Kidney tubule cell (primary cell): ENCODE results near the gene OGFRL1.

ENCODE experiments used
- DNase-seq: peaks from one replicate; pipeline ENCODE4 v3.0.0-alpha.2; 2018; ENCODE audit warnings: low spot score

Gene OGFRL1

DNA sequence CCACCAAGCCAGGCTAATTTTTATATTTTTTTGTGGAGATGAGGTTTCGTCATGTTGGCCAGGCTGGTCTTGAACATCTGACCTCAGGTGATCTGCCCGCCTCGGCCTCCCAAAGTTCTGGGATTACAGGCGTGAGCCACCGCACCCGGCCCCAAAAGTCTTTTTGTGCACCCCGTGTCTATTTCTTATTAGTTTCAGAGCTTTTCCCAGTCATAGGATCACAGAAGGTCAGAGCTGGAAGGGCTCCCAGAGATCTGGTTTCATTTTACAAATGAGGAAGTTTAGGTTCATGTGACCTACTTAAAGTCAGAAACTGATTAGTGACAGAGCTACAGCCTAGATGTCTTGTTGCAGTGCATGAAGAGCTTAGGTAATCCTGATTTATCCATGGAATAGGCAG lies 1.6 kb upstream of the OGFRL1 start:
- DNase-seq = peak; percentile 12

DNA sequence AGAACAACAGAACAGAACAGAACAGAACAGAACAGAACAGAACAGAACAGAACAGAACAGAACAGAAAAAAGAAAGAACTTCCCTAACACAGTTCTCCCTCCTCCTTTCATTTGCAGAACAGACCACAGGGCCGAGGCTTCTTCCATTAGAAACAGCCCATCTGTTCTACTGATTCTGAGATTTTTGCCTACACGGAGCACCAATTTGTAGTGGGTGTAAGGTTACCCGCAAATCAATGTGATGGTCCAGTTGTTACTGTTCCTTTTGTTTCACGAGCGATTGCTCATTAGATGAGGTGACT lies 734 bp upstream of the OGFRL1 start:
- DNase-seq = no peak

DNA sequence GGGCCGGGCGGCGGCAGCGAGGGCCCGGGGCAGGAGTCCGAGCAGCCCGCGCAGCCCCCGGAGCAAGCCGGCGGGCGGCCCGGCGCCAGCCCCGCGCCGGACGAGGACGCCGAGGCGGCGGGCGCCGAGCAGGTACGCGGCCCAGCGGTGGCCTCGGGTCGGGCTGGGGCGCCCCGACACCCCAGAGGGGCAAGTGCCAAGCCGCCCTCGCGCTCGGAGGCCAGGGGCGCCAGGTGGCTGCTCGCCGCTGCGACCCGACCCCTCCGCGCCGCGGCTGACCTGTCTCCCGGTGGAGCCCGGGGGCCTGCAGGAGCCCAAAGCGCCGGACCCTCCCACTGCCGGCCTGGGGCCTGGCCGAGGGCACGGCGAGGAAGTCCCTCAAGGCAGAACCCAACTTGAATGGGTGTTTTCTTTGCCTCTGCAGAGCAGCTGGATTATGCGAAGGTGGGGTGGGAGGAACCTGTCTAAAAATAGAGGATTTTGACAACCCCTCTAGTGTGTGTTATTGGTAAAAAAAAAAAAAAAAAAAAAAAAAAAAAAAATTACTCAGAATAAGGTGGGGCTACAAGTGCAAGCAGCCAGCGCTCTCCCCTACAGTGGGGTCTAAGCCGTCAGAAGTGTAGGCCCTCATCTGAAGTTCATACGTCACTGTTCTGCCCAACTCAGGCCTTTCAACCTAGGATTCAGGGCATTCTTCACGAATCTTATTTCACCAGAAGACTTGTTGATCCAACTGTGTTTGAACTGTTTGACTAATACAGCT lies 609 bp downstream of the OGFRL1 start:
- DNase-seq = peak; percentile 35

DNA sequence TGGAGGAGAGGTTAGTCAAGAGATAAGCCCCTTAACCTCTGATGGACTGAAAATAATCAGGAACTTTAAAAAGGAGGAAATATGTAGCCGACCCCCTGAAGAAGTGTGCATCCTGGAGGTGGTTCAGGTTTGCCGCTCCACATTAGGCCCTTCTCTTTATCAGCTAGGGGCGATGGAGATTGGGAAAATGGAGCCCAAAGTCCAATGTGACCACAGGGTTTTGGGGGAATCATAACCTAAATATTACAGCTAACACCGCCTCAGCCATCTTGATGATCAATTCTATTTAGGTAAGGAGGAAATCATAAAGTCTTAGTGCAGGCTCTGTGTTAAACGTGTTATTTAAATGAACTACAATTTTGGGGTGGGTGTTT lies 1.2 kb downstream of the OGFRL1 start:
- peak; percentile 15 for DNase-seq

DNA sequence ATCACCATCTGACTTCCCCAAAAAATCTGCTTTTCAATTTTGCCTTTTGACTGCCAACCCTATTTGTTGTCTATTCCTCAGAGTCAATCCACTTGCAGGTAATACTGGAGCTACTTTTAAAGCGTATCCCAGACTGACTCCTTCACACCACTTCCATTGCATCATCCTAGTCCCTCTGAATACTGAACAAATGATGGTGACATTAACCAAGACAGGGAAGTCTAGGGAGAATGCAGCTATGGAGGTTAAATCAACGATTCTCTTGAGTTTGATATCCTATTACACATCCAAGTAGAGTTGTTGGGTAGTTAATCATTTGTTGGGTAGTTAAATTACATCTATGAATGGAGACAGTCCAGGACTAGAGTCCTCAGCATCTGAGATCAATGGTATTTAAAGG lies 2.0 kb downstream of the OGFRL1 start:
- peak; percentile 81 for DNase-seq

DNA sequence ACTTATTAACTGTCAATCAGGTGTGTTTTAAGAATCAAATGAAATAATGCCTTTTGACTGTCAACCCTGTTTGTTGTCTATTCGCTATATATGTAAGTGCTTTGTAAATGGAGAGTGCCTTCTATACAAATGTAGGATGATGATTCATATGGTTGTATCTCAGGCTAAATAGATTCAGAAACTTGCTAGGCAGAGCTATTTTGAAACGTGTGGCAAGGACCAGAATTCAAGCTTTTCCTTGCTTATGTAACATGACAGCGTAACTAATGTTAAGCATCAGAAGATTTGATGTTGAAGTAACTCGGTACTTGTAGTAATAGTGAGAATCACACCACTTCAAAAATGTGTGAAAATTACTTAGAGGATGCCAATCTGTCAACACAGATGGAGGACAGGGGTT lies 3.4 kb downstream of the OGFRL1 start:
- peak; percentile 8 for DNase-seq

DNA sequence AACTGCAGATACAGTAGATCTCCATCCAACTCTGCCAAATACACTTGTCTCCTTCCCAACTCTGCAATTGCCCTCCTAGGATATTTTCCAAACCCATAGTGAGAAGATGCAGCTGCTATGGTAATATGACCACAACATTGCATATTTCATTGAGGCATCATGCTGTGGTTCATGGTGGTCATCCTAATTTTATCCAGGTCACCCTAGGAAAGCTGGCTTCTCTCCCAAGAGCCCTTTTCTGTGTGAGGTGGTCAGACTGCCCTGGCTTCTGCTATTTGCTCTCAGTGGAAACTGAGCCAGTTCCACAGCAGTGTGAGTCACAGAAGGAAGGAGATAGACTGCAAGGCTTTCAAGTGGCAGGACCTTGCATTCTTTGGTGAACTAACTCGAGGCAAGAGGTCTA lies 5.5 kb downstream of the OGFRL1 start:
- peak; percentile 93 for DNase-seq

DNA sequence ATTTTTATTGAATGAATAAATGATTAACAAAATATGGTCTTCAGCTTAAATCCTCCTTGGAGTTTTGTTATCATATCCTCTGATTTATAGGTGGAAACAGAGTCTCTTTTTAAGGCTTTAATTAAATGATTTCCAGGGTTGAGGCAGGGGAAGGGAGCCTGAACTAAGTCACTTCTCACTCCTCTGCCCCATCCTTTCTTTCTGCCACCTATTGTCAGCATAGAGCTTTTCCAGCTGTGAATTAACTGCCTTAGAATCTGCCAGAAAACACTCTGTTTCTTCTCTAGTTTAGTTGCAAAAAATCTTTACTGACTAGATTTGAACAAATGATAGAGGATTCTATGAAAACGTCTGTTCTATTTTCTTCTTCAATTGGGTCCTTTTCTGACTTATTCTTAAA lies 9.8 kb downstream of the OGFRL1 start:
- DNase-seq = no peak

DNA sequence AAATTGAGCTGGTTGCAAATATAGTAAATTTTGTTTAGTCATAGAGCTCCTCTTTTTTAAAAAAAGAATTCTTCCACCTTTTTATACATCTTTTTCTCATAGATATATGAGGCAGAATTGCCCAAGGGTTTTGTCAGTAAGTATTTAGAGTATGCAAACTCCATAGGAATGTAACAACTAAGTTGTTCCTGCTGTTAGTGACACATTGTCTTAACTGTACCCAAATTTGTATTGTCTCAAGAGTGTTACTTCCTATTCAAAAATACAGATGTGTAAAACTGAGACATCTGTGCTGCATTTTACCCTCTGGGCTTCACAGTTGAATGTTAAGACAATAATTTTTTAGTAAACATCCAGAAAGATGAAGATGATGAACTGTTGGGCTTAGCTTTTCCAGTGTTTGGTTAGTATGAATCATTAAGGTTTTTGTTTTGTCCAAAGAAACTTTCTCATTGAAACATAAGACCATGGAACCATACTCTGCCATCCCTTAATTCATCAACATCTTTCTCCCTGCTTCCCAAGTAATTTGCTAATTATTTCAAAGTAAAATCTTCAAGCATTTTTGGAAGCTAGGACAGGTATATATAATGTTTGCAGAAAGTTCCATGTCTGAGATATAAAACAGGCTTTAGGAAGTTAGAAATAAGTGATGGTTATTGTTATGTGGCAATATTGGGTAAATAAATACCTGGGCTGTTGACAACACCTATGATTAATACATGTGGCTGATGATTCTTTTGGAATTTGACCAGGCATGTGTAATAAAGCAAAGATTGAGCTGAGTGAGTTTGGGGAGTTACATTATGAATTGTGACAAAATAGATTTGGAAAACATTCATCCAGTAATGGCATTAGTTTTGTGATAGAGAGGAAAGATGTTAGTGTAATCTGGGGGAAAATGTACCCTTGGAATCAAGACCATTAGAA lies 11.2 kb downstream of the OGFRL1 start:
- DNase-seq = peak; percentile 55

DNA sequence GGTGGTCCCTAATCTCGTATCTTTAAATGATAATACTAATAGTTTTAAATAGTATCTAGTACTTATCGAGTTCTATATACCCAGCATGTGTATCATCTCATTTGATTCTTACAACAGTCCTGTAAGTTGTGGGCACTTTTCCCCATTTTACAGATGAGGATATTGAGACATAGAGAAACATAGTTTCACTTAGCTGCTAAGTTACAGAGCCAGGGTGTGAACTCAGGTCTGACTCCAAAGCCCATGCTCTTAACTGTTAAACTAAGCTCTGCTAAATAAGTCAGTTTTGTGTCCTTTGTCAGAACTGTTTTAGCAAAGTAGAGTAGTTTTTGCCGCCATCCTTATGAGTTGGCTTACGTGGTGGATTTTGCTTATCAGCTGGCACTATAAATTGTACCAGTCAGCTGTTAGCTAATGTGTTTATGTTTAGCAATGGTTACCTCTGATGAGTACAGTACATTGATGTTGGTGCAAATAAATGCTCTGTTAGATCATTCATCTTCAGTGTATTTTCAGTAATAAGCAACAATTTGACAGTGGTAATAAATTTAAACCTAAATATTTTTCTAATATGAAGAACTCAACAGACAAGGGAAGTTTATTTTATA lies 12.1 kb downstream of the OGFRL1 start:
- no peak for DNase-seq

DNA sequence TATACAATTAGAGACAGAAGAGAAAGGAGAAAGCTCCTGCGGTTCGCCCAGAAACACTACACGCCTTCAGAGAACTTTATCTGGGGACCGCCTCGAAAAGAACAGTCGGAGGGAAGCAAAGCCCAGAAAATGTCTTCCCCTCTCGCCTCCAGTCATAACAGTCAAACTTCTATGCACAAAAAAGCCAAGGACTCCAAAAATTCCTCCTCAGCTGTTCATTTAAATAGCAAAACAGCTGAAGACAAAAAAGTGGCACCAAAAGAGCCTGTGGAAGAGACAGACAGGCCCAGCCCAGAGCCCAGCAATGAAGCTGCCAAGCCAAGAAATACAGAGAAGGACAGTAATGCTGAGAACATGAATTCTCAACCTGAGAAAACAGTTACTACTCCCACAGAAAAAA lies 12.9 kb downstream of the OGFRL1 start:
- DNase-seq = no peak

DNA sequence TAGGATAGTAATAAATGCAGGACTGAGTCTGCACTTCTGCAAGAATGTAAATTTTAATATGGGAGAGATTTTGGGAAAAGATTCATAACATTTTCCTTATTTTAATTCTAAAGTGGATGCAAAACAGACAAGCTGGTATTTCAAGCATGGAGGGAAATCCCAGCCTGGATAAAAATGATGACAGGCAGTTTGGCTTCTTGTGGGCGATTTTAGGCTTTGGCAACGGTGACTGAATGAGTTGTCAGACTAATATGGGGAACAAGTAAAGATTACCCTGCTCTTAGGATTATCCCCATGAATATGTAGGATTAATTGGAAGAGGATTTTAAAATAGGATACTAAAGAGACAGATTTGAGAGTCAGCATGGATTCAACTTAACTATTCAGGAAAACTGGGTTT lies 21.0 kb downstream of the OGFRL1 start:
- DNase-seq = no peak

DNA sequence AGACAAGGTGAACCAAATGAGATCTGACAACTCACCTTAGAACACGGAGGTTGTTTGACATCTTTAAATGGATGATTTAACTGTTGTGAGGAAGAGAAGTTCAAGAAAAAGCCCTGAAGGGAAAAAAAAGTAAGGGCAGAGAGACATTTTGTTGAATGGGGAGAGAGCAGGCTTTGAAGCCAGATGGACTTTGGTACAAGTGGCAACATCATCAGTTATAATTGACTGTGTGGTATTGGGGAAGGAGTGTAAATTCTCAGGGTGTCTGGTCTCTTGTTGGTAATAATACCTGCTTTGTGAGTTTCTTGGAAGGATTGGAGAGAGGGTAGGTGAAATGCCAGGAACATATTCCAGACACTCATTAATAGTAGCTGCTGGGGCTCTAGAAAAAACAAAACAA lies 21.6 kb downstream of the OGFRL1 start:
- no peak for DNase-seq

DNA sequence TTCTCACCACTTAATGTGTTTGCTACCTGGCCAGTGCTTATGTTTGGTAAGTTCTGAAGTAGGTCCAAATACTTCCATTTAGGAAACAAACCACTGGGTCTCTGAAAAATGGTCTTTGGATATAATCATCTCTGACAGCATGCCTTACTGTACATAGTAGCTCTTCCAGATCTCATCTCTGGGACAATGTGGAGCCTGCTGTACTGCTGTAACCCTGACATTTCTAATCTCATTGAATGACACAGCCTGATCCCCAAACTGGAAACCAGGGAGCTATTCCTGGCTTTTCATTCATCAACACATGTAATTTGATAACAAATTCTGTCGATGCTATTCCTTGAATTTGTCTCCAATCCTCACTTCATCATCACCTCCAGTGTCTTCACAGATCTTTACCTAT lies 23.5 kb downstream of the OGFRL1 start:
- DNase-seq = no peak

DNA sequence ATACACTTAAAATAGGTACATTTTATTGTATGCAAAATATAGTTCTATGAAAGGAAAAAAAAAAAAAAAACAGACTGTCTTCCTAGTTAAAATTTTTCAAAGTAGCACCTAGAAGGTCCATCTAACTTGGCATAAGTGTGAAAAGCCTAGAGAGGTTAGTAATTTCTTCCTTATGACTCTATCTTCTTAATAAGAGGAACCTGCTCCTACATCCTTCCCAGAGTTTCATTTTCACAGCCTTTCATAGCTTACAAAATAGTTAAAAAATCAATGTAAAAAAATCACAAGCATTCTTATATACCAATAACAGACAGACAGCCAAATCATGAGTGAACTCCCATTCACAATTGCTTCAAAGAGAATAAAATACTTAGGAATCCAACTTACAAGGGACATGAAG lies 28.8 kb downstream of the OGFRL1 start:
- DNase-seq = no peak

DNA sequence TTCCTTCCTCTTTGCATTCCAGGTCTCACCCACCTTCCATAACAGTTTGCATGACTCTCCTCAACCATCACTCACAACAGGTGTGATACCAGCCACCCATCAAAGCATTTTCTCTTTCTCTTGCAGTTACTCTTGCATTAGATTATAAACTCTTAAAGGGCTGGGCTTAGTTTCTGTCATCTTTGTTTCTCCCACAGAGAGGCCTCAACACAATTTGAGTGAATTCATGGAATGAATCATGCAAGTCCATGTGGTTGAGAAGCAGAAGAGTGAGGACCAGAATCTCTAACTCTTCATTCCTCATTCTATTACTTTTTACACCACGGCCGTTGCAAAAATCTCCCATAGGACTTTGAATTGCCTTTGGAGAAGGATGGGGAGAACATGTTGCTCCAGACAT lies 31.4 kb downstream of the OGFRL1 start:
- DNase-seq = no peak

DNA sequence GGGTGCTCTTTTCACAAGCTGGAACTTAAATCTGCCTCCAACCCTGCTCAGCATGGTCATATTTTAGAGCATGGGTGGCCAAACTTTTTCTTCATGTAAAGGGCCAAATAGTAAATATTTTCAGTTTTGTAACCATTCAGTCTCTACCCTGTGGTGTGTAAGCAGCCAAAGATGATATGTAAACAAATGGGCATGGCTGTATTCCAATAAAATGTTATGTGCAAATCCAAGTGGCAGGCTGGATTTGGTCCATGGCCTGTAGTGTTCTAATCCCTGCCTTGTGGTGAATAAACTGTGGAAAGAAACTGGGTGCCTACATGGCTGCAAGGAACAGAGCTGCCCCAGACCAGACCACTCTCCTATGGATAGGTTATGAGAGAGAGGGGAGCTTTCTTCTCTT lies 32.7 kb downstream of the OGFRL1 start:
- DNase-seq = no peak

DNA sequence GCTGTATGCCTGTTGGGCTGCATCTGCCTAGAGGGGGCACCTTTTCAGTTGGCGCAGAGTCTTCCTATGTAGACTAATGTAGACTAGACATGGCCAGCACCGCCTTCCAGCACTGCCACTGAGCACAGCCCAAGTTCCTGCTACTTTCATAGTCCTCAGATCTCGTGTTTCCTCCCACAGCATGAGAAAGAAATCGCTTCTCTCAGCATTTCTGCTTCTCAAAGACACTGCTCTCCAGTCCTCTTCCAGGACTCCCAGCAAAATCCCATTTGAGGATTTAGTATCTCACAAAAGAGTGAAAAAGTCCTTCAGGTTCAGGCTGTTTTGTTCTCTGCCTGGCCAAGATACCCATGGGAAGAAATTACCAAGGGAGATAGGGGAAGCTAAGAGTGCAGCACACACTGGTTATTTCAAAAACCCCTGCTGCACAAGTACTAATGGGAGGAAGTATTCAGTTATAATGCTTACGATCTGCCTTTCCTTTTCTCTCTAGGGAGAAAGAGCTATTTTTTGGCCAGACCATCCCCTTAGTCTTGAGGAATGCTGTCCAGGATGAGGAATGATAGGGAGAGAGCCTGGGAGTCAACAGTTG lies 35.7 kb downstream of the OGFRL1 start:
- DNase-seq = no peak

DNA sequence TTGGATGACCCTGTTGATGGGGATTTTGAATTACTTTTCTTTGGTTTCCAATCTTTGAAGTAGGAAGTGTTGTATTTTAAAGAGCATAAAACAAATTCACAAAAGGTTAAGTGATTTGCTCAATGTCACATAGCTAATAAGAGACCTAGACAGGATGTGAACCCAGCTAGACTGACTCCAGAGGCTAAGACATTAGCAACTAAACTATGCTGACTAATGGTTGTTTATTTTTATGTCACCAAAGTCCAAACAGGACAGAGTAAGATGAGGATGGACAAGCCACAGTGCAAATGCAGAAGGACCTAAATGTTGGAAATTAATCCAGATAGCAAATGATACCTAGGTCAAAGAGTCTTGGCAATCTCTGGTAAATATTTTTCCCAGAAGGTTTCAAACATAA lies 38.0 kb downstream of the OGFRL1 start:
- no peak for DNase-seq

DNA sequence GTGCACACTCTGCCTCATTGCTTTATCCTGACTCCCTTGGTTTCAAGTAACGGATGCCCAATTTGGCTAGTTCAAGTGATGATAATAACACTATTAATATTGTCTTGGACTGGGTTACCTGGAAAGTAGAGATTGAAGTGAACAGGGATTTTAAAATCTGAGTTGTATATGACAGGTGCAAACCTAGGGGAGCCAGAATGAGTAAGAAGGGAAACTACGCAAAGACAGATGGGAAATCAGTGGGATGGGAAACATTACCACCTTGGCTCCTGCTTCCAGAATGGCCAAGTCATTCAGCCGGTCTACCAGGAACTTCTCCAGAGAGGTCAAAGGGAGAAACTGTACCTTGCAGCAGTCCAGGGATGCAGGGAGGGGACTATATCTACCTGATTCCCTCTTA lies 41.9 kb downstream of the OGFRL1 start:
- DNase-seq = no peak

DNA sequence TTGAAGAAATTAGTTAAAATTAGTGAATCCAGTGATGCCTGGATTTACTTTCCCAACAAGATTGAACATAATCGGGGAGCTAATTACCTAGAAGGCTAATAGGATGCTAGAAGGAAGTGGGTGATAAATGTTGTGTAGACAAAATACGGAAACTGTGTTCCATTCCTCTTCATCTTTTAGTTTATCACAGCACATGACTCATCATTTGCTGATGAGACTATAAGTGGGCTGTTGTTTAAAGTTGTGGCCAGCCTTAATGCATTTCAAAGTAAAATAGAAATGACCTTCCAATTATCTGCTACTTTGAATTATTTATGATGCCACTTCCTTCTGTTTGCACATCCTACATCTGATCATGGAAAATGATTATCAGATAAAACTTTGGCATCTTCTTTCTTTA lies 43.4 kb downstream of the OGFRL1 start:
- DNase-seq = no peak

DNA sequence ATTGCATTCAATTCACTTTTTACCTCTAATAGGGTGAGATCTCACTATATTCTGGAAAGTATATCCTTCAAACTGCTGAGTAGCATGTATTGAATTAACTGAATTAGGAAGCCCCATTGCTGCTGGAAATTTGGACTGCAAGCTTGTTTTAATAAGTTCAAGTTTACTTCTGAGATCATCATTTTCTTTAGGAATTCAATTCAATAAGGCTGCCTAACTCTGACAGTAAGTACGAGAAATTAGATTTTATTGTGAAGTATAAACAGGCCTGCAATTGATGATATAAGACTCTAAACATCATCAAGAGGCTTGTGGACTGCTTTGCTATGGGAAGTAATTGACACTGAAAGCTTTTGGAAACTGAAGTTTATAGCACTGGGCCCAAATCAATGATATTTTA lies 44.4 kb downstream of the OGFRL1 start:
- DNase-seq = no peak

DNA sequence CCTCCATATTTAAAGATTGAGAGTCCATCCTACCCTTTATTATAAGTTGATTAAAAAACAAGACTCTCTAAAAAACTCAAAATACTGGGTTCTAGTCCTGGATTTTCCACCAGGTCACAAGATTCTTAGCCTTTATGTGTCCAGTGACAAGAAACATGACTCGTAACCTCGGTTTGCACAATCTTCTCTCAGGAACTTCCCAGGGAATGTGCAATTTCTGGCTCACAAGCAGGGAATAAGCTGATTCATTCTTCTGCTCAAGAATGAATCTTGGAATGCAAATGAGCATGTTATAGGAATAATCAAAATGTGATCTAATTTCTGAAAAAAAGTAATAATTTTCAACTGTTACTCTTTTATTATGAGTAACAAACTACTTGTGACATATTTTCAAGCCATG lies 45.1 kb downstream of the OGFRL1 start:
- DNase-seq = peak; percentile 93
